Measurements from ENCODE around the gene TSPEAR. TPM values are rescaled to one million over a fixed set of nuclear protein-coding genes. Genes with fewer than 3 reads are reported as not detected.
"Not testable (repeated sequence)": the region's sequence is repeated elsewhere in the genome, so short reads cannot be mapped to it uniquely, and the experiment has no call there.

Gene TSPEAR
- total RNA-seq, 1 donor from 2014 or later, result not detected

DNA sequence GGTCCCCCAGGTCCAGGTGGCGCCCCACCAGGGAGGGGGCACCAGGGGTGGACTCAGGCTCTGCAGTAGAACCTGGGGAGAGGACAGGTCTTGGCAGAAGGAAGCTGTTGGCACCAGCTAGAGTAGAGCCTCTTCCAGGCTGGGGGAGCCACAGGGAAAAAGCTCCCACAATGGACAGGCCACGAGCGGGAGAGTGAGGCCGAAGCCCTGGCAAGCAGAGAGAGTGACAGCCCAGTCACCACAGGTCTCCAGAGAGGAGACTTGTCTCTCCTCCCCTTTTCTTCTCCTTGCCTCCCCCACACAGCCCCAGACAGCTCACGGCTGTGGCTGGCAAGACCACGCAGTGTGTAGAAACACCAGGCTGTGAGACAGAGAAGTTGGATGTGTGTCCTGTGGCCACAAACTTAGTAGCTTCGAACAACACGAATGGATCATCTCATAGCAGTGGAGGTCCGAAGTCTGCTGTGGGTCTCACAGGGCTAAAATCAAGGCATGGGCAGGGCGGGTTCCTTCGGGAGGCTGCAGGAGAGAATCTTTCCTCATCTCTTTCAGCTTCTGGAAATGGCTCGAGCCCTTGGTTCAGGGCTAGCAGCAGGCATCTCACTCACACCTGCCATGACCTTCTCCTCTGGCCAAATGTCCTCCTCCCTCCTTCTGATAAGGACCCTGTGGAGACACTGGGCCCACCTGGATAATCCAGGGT, 60.2 kb downstream of the TSPEAR start:
- no peak for DNase-seq (ENCODE audit: low read depth)

DNA sequence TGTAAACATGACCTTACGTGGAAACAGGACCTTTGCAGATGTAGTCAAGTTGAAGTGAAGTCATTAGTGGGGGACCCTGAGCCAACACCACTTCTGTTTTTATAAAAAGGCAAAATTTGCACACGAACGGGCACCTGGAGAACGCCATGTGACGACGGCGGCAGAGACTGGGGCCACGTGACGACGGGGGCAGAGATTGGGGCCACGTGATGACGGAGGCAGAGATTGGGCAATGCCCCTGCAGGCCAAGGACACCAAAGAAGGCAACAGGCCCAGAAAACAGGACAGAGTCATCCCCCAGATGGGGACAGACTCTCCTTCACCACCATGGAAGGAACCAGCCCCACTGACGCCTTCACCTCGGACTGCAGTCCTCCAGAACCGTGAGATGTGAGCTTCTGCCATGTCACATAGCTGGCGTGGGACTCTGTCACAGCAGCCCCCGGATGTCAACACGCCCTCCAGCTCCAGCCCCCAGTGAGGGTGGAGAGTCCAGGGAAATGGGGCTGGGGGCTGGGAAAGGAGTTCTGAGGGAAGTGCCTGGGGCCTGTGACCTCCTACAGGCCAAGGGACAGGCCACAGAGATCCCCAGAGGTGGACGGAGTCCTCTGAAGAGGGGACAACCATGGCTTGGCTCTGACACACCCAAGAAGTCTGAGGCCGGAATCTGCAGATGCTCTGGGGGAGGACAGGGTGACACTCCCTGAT, 61.0 kb downstream of the TSPEAR start:
- DNase-seq (ENCODE audit: low read depth), result no peak

- DNase-seq (ENCODE audit: low read depth), result no peak
Observed at GRCh38 chr21:44649521-44650100, 61.8 kb downstream of the TSPEAR start.

DNA sequence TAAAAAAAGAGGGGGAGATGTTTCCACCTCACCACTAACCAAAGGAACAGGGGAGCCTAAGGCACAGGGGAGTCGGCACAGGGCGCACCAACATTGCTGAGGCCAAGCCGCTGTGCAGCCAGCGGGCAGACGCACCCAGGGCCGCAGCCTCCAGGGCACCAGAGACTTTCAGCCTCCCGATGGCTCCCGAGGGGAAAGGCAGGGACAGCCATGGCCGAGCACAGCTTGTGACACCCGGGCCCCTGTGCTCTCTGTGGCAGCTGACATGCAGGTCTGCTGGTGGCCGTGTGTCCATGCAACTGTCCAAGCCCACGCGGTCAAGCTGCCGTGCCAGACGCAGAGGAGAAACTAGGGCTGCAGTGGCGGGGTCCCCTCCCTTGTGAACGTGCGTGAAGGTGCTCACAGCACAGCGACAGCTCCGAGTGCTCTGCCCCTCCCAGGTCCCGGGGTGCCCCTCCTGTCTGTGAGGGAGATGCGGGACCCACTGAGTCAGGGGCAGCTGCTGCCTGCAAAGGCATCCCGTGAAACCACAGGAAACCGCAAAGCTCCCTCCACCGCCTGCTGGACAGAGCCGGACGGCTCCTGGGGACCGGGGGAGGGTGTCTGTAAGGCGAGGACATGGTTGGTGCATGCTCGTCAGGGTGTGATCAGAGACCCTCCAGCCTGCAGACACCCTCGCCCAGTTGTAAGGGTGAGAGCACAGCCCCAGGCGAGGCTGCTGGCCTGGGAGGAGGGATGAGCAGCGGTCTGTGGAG, 62.6 kb downstream of the TSPEAR start:
- no peak for DNase-seq (ENCODE audit: low read depth)

DNA sequence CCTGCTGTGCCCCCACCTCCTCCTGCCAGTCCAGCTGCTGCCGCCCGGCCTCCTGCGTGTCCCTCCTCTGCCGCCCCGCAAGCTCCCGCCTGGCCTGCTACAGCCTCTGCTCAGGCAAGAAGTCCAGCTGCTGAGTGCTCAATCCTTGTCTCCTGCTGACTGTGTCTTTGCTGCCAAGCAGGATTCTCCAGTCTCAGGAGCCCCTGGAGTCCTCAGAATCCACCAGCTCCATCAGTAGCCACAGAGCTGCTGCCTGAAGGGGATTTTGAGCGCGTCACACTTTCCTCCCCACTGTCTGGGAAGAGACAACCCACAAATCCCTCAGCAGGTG, 64.2 kb downstream of the TSPEAR start:
- DNase-seq (ENCODE audit: low read depth), result no peak

GRCh38 chr21:44646366-44647221, 64.8 kb downstream of the TSPEAR start, which contains the start of gene KRTAP10-11:
KRTAP10-11 (plus strand) TSS chr21:44646414; CDS start chr21:44646459, 45 bp downstream.
- DNase-seq (ENCODE audit: low read depth), result not testable (repeated sequence)

GRCh38 chr21:44644878-44645277, 66.5 kb downstream of the TSPEAR start:
- no peak for DNase-seq (ENCODE audit: low read depth)

DNA sequence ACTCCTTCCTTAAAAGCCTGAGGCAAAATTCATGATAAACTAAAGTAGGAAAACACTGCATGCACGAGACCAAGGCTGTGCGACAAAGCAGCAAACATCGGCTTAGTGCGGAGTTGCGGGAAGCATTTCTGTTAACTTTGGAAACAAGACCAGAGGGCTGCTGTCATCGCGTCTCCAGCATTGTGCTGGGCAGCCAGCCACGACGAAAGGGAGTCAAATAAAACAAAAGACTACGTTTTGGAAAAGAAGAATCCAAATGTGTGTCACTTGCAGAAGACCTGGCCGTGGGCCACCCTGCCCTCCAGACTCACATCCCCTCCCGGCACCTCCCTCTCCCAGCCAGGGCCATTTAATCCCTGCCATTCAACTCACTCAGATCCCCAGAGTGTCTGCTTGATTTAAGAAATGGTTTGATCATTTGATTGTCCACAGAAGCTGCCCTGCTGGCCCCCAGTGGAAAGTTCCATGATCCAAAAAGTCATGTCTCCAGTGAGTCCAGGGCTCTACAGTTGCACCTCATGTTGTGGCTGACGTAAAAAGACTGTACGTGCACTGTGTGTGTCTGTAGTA, 67.5 kb downstream of the TSPEAR start:
- no peak for DNase-seq (ENCODE audit: low read depth)

DNA sequence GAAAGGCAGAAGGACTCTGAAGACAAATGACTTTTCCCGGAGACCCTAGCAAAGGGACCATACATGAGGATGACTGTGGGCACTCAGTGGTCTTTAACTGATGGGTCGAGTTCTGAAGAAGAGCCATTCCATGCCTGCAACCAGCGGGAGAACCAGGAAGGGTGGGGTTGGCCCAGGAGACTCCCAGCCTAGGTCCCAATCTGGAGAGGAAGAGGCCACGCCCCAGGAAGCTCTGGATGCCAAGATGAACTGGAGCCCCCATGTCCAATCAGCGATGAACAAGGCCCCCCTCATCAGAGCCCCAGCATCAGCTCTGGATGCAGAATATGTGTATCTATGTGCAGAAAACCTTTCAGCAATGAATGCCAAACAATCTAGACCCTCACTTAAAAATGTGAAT, 70.6 kb downstream of the TSPEAR start:
- no peak for DNase-seq (ENCODE audit: low read depth)

DNA sequence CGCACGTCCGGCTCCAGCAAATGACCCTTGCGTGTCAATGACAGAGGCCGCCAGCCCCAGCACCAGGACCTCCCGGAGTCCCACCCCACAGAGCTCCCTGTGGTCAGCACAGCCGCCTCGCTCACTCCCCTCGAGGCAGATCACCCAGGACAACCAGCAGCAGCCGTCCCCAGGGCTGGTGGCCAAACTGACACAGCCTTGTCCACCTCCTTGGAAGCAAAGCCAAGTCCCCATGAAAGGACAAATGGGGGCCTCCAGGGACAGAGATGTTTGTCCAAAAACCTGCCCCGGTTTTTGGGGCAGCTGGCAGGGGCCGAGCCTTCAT, 72.1 kb downstream of the TSPEAR start:
- no peak for DNase-seq (ENCODE audit: low read depth)

GRCh38 chr21:44638506-44639330, 72.7 kb downstream of the TSPEAR start:
- not testable (repeated sequence) for DNase-seq (ENCODE audit: low read depth)

DNA sequence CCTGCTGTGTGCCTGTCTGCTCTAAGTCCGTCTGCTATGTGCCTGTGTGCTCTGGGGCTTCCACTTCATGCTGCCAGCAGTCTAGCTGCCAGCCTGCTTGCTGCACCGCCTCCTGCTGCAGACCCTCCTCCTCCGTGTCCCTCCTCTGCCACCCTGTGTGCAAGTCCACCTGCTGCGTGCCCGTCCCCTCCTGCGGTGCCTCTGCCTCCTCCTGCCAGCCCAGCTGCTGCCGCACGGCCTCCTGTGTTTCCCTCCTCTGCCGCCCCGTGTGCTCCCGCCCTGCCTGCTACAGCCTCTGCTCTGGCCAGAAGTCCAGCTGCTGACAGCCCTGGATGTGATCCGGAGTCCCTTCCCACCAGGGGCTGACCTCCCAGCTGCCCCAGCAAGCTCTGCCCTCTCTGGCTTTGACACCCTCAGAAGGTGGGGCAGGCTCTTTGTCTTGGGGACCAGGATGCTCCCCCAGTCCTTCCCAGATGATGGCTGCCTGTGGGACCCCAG, 73.5 kb downstream of the TSPEAR start:
- not testable (repeated sequence) for DNase-seq (ENCODE audit: low read depth)

- no peak for DNase-seq (ENCODE audit: low read depth)
Observed at GRCh38 chr21:44637018-44637850, 74.1 kb downstream of the TSPEAR start, which contains the start of gene KRTAP10-10. KRTAP10-10 (plus strand) TSS chr21:44637356; CDS start chr21:44637418, 62 bp downstream.

DNA sequence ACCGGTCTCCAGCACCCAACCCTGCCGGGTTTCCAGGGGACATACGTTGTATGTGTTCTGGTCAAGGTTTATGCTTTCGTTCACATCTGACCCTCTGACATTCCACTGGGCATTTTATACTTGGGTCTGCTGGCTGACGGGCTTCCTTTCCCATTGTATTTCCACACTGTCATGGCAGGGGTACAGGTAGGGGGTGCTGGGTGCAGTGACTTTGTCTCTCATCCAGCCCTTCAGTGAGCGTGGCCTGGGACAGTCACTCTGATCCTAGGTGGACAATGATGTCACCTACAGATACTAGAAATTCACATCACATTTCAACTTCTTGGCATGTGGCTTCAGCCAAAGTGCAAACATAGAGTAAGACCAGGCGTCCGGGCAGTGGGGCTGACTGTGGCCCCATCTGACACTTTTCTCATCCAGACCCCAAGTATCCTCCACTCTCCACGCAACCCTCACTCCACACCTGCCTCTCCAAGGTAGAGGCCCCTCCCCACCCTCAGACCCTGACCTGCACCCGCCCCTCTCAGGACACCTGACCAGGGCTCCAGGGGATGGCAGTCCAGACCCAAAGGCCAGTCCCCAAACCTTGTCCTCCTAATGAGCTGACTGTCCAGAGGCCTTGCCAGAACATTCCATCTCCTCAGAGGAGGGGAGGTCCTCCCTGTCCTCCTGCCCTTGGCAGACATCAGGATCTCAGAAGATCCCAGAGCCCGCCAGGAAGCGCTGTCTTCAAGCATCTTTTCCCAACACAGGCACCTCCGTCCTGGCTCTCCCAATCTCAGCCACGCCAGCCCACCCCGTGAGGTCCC, 75.0 kb downstream of the TSPEAR start:
- DNase-seq (ENCODE audit: low read depth), result no peak

DNA sequence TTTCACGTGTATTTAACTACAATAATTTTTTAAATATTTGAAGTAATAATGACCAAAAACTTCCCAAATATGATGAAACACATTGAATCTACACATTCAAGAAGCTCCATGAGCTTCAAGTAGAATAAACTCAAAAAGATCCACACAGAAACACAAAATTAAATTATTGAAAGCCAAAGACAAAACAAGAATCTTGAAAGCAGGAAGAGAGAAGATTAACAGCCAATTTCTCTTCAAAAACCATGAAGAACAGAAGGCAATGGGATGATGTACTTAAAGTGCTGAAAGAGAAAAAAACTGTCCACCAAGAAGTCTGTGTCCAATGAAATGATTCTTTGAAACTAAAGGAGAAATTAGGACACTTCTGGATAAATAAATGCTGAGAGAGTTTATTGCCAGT, 79.3 kb downstream of the TSPEAR start:
- no peak for DNase-seq (ENCODE audit: low read depth)

- no peak for DNase-seq (ENCODE audit: low read depth)
Observed at GRCh38 chr21:44630440-44630839, 80.9 kb downstream of the TSPEAR start.

DNA sequence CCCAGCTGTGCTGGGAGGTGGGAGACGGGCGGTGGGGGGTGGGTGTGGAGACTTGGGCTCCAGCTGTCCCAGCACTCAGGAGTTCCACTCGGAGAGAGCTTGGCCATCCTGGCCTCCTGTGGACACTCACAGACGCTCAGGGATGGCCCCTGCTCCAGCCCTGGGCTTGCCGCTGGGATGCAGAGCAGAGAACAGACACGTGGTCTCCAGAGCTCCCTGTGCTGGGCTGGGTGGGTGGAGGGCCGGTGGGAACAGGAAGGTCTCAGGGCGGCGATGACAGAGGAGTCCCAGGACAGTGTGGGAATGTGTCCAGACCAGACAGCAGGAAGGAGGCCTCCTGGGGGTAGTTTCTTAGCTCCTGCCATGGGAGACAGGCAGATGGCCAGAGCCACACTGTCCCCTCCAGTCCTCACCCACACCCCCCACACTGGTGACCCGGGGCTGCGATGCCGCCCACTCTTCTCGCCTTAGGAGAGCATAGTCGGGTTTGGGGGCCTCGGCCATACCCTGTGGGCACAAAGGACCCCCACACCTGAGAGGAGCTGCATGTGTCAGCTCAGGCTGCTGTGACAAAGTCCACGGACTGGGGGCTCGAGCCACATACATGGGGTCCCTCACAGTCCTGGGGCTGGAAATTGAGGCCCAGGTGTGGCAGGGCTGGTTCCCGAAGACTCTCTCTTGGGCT, 82.5 kb downstream of the TSPEAR start:
- DNase-seq (ENCODE audit: low read depth), result no peak

DNA sequence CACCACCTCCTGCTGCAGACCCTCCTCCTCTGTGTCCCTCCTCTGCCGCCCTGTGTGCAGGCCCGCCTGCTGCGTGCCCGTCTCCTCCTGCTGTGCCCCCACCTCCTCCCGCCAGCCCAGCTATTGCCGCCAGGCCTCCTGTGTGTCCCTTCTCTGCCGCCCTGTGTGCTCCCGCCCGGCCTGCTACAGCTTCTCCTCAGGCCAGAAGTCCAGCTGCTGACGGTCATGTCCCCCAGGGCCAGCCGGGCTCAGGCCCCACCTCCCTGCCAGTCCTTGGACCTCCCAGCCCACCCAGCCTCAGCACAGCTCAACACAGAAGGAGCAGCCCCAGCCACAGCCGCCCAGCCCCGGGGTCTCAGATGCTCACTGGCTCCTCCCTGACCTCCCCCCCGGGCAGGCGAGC, 83.5 kb downstream of the TSPEAR start:
- not testable (repeated sequence) for DNase-seq (ENCODE audit: low read depth)
